Sigmoid colon (tissue), 3 donors: Measurements from ENCODE around the gene KCNJ12.

ENCODE experiments used
- CTCF ChIP-seq, 4 experiments: fragments of 450-650 bp in 3 of 4; fragments of 200-600 bp in 1 of 4; IDR thresholded peaks; one replicate each; pipeline ENCODE4 v1.5.1; 2016 to 2019; ENCODE audit warnings: antibody characterized with exemption in 4 of 4, mild to moderate bottlenecking in 3 of 4, moderate library complexity in 2 of 4
- POLR2A ChIP-seq, 2 donors: fragments of 450-650 bp; IDR thresholded peaks; one replicate each; pipeline ENCODE4 v1.6.1; 2016; ENCODE audit warnings: antibody characterized with exemption in 2 of 2, mild to moderate bottlenecking in 2 of 2, moderate library complexity in 2 of 2

GRCh38 chr17:21463204-21463661 is 87.1 kb downstream of the KCNJ12 start:
- TF ChIP-seq POLR2A (IDR thresholded peaks at IDR 0.05) (no peak), CTCF (IDR thresholded peaks at IDR 0.05) (no peak)
